PC-3 (cell line): Measurements from ENCODE around the gene ZNF646. TPM values are rescaled to one million over a fixed set of nuclear protein-coding genes. Genes with fewer than 3 reads are reported as not detected.

Experiments used
- ATAC-seq: fragments of 200-7000 bp; cut with Tn5 transposase; 2 replicates; pipeline ENCODE4 v1.9.1; 2020; ENCODE audit warnings: mild to moderate bottlenecking, moderate library complexity
- BruUV-seq: library from RNA; stranded (reverse); fragments of 400-500 nt; replicated peaks from 2 replicates; lab custom pipeline; 2021; lab: Mats Ljungman, UMichigan
- CTCF ChIA-PET: fragments of 300-600 bp; sonication (Branson Sonifier 250); formaldehyde crosslinking; loops from one replicate; lab custom pipeline; 2022; ENCODE audit warnings: antibody characterized with exemption; lab: Charles Lee
- POLR2A ChIA-PET: fragments of 300-600 bp; sonication (Branson Sonifier 250); formaldehyde crosslinking; loops from one replicate; lab custom pipeline; 2022; ENCODE audit warnings: antibody characterized with exemption; ENCODE audit not compliant: unreplicated experiment; lab: Charles Lee
- DNase-seq: peaks from one replicate; pipeline ENCODE4 v3.0.0-alpha.2; 2015
- H2AFZ ChIP-seq: fragments of 300-600 bp; sonication (generic); 2 replicates; pipeline ENCODE4 v1.6.0; 2016; ENCODE audit warnings: antibody characterized with exemption, low read length
- H3F3A ChIP-seq: fragments of 300-600 bp; sonication (generic); one replicate; pipeline ENCODE4 v1.6.0; 2017; ENCODE audit warnings: antibody characterized with exemption, low read length, control low read depth, mild to moderate bottlenecking; ENCODE audit not compliant: unreplicated experiment
- H3K27ac ChIP-seq: fragments of 300-600 bp; sonication (generic); 2 replicates; pipeline ENCODE4 v1.5.1; 2016; ENCODE audit warnings: mild to moderate bottlenecking, low read length
- H3K27me3 ChIP-seq: fragments of 300-600 bp; sonication (generic); 2 replicates; pipeline ENCODE4 v1.6.1; 2016; ENCODE audit warnings: low read length, mixed read lengths
- H3K36me3 ChIP-seq: fragments of 300-600 bp; sonication (generic); 2 replicates; pipeline ENCODE4 v1.6.1; 2016; ENCODE audit warnings: low read depth, mixed run types, low read length, mixed read lengths
- H3K4me1 ChIP-seq: fragments of 300-600 bp; sonication (generic); 2 replicates; pipeline ENCODE4 v1.5.1; 2016; ENCODE audit warnings: low read length; ENCODE audit not compliant: insufficient read depth
- H3K4me2 ChIP-seq: fragments of 300-600 bp; sonication (generic); 2 replicates; pipeline ENCODE4 v1.6.0; 2016; ENCODE audit warnings: low read length
- H3K4me3 ChIP-seq: fragments of 300-600 bp; sonication (generic); 2 replicates; pipeline ENCODE4 v1.5.1; 2016; ENCODE audit warnings: mild to moderate bottlenecking, low read length, mixed read lengths
- H3K79me2 ChIP-seq: fragments of 300-600 bp; sonication (generic); 2 replicates; pipeline ENCODE4 v1.6.1; 2017; ENCODE audit warnings: low read length, mixed read lengths
- H3K9ac ChIP-seq: fragments of 300-600 bp; sonication (generic); 2 replicates; pipeline ENCODE4 v1.6.0; 2016; ENCODE audit warnings: mild to moderate bottlenecking, low read length
- H3K9me2 ChIP-seq: fragments of 300-600 bp; sonication (generic); replicated peaks from 2 replicates; pipeline ENCODE4 v1.6.1; 2016; ENCODE audit warnings: mixed run types, low read length, mixed read lengths
- H3K9me3 ChIP-seq: fragments of 300-600 bp; sonication (generic); 2 replicates; pipeline ENCODE4 v1.6.1; 2016; ENCODE audit warnings: low read length, mixed read lengths
- H4K20me1 ChIP-seq: fragments of 300-600 bp; sonication (generic); 2 replicates; pipeline ENCODE4 v1.6.1; 2016; ENCODE audit warnings: low read length, mixed read lengths
- EZH2 ChIP-seq: fragments of 300-600 bp; sonication (generic); IDR thresholded peaks from one replicate; pipeline ENCODE4 v1.6.1; 2017; ENCODE audit warnings: antibody characterized with exemption, mild to moderate bottlenecking, low read length; ENCODE audit not compliant: unreplicated experiment
- EZH2phosphoT487 ChIP-seq: fragments of 300-600 bp; sonication (generic); IDR thresholded peaks from 2 replicates; pipeline ENCODE4 v1.6.1; 2018; ENCODE audit warnings: mild to moderate bottlenecking, antibody characterized with exemption, low read length, borderline replicate concordance
- intact Hi-C: fragments of 100-400 bp; cut with micrococcal nuclease; formaldehyde crosslinking; loops from 2 replicates; pipeline ENCODE4 v1.9.0; 2023
- total RNA-seq: library from RNA; depleted of rRNA; stranded (reverse); fragments of >200 nt; gene quantifications from 2 replicates; pipeline ENCODE4 v1.2.3, GENCODE V29; 2014; rRNA removed
- TF ChIP-seq, protein P1 (sequence below): fragments of 300-600 bp; sonication (generic); conservative IDR thresholded peaks from 2 replicates; pipeline ENCODE4 v1.5.1; 2017; ENCODE audit warnings: antibody characterized with exemption, low read depth, mild to moderate bottlenecking, low read length

ZNF646 gene
- total RNA-seq, 1 experiment from 2014 or later, result 8.5 TPM

DNA sequence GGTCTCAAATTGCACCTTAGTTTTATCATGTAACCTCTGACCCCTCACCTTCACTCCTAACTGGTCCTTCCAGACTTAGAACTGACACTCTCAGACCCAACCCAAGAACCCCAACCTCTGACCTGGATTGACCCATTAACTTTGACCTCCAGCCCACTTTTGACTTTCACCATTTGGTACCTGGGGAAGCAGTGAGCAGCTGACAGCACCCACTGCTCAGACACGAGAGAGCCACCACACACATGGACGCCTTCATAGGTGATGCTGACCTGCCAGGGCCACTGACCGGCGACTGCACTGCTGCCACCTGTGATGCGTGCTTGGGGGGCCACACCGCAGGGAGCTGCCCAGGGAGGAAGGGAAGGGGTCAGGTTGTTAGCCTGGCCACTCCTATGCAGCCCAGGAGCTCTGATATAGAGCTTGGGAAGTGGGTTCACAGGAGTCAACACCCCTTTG lies 58.9 kb downstream of the ZNF646 start:
- no peak for ATAC-seq
- ChIA-PET CTCF (no interaction called here), POLR2A (no interaction called here)
- Histone ChIP-seq H4K20me1 (no peaks in the 10 kb centered on the region), H3K4me1 (peaks cover 34% of the 10 kb centered on the region), H3K79me2 (no peaks in the 10 kb centered on the region), H3K9ac (no peak overlapping the region), H2AFZ (no peak overlapping the region), H3K36me3 (no peaks in the 10 kb centered on the region; the same call in 1 of the 2 replicates), H3K4me3 (no peak overlapping the region), H3K27ac (no peak overlapping the region), H3K9me3 (no peaks in the 10 kb centered on the region), H3K4me2 (no peak overlapping the region), H3F3A (no peaks in the 10 kb centered on the region), H3K27me3 (no peaks in the 10 kb centered on the region), H3K9me2 (no peaks in the 10 kb centered on the region)
- no peak for DNase-seq
- no TSS peak for BruUV-seq
- TF ChIP-seq, protein P1, sequence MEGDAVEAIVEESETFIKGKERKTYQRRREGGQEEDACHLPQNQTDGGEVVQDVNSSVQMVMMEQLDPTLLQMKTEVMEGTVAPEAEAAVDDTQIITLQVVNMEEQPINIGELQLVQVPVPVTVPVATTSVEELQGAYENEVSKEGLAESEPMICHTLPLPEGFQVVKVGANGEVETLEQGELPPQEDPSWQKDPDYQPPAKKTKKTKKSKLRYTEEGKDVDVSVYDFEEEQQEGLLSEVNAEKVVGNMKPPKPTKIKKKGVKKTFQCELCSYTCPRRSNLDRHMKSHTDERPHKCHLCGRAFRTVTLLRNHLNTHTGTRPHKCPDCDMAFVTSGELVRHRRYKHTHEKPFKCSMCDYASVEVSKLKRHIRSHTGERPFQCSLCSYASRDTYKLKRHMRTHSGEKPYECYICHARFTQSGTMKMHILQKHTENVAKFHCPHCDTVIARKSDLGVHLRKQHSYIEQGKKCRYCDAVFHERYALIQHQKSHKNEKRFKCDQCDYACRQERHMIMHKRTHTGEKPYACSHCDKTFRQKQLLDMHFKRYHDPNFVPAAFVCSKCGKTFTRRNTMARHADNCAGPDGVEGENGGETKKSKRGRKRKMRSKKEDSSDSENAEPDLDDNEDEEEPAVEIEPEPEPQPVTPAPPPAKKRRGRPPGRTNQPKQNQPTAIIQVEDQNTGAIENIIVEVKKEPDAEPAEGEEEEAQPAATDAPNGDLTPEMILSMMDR, result no peak
- TF ChIP-seq EZH2phosphoT487 (no peak), EZH2 (no peak)
- intact Hi-C loops, result no loop called here

Other genes starting within 250 kb of the ZNF646 start
- 75.6 and 97.3 TPM in 2 replicates for gene BCL7C, start 180.3 kb upstream of the ZNF646 start, total RNA-seq
- gene CTF1, start 177.8 kb upstream of the ZNF646 start, total RNA-seq, result 0.29 and 0.98 TPM in 2 replicates
- 36.2 and 48.5 TPM in 2 replicates for gene FBXL19, start 150.8 kb upstream of the ZNF646 start, total RNA-seq
- 3.6 and 5.7 TPM in 2 replicates for gene ORAI3, start 125.4 kb upstream of the ZNF646 start, total RNA-seq
- gene SETD1A, start 116.7 kb upstream of the ZNF646 start, total RNA-seq, result 7.9 and 8.6 TPM in 2 replicates
- gene HSD3B7, start 89.2 kb upstream of the ZNF646 start, total RNA-seq, result 12.0 and 16.3 TPM in 2 replicates
- 1.5 and 2.4 TPM in 2 replicates for gene STX1B, start 63.8 kb upstream of the ZNF646 start, total RNA-seq
- 27.4 and 36.1 TPM in 2 replicates for gene STX4, start 40.9 kb upstream of the ZNF646 start, total RNA-seq
- 15.6 and 19.2 TPM in 2 replicates for gene ZNF668, start 182 bp upstream of the ZNF646 start, total RNA-seq
- gene PRSS53, start 14.5 kb downstream of the ZNF646 start, total RNA-seq, result 3.8 and 5.8 TPM in 2 replicates
- 105 and 127 TPM in 2 replicates for gene VKORC1, start 20.4 kb downstream of the ZNF646 start, total RNA-seq
- gene BCKDK, start 34.0 kb downstream of the ZNF646 start, total RNA-seq, result 47.7 and 69.1 TPM in 2 replicates
- 25.3 and 35.1 TPM in 2 replicates for gene KAT8, start 43.2 kb downstream of the ZNF646 start, total RNA-seq
- gene PRSS8, start 61.3 kb downstream of the ZNF646 start, total RNA-seq, result 18.0 and 23.4 TPM in 2 replicates
- 0.51 TPM in 1 of 2 replicates, not detected in the other for gene PRSS36, start 75.6 kb downstream of the ZNF646 start, total RNA-seq
- 43.0 and 90.7 TPM in 2 replicates for gene FUS, start 105.7 kb downstream of the ZNF646 start, total RNA-seq
- gene PYCARD, start 128.3 kb downstream of the ZNF646 start, total RNA-seq, result 16.5 and 29.8 TPM in 2 replicates
- gene TRIM72, start 139.7 kb downstream of the ZNF646 start, total RNA-seq, result not detected in 2 replicates
- not detected in 2 replicates for gene PYDC1, start 142.7 kb downstream of the ZNF646 start, total RNA-seq
- not detected in 2 replicates for gene ITGAM, start 185.6 kb downstream of the ZNF646 start, total RNA-seq